Measurements from ENCODE around the gene RHBDD2. TPM values are rescaled to one million over a fixed set of nuclear protein-coding genes. Genes with fewer than 3 reads are reported as not detected.

The RHBDD2 gene
- total RNA-seq, 1 donor, result 27.5 TPM

- Histone ChIP-seq H2AFZ (ENCODE audit: low read length) (peak overlapping the region; percentile 1), H3K4me3 (ENCODE audit: insufficient read depth, low read length) (peak overlapping the region; percentile 92)
Observed at GRCh38 chr7:75916259-75916658, 37.4 kb downstream of the RHBDD2 start.

GRCh38 chr7:75916685-75917634 lies 38.1 kb downstream of the RHBDD2 start:
- TF ChIP-seq, protein P1, sequence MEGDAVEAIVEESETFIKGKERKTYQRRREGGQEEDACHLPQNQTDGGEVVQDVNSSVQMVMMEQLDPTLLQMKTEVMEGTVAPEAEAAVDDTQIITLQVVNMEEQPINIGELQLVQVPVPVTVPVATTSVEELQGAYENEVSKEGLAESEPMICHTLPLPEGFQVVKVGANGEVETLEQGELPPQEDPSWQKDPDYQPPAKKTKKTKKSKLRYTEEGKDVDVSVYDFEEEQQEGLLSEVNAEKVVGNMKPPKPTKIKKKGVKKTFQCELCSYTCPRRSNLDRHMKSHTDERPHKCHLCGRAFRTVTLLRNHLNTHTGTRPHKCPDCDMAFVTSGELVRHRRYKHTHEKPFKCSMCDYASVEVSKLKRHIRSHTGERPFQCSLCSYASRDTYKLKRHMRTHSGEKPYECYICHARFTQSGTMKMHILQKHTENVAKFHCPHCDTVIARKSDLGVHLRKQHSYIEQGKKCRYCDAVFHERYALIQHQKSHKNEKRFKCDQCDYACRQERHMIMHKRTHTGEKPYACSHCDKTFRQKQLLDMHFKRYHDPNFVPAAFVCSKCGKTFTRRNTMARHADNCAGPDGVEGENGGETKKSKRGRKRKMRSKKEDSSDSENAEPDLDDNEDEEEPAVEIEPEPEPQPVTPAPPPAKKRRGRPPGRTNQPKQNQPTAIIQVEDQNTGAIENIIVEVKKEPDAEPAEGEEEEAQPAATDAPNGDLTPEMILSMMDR (IDR thresholded peaks at IDR 0.05; ENCODE audit: extremely low read depth, low read depth, low read length), result no peak
- no peaks in the 10 kb centered on the region for H3K9me3 ChIP-seq (ENCODE audit: low read depth, low read length)
- H3K36me3 ChIP-seq (ENCODE audit: insufficient read depth, low read length), result no peaks in the 10 kb centered on the region
- H3K4me3 ChIP-seq (ENCODE audit: insufficient read depth, low read length), result no peak overlapping the region
- H2AFZ ChIP-seq (ENCODE audit: low read length), result no peak overlapping the region
- peaks cover 61% of the 10 kb centered on the region for H3K79me2 ChIP-seq (ENCODE audit: insufficient read depth, low read length)
- no peak for DNase-seq (ENCODE audit: insufficient read length, low spot score, missing footprints)
- H3K4me1 ChIP-seq (ENCODE audit: insufficient read depth, low read length), result peaks cover 9% of the 10 kb centered on the region
- H3K4me2 ChIP-seq (ENCODE audit: insufficient read depth, low read length), result no peak overlapping the region
- H3K27ac ChIP-seq (ENCODE audit: low read depth, low read length), result no peak overlapping the region
- H4K20me1 ChIP-seq (ENCODE audit: insufficient read depth, low read length), result peaks cover 25% of the 10 kb centered on the region
- H3K27me3 ChIP-seq (ENCODE audit: insufficient read depth, low read length), result no peaks in the 10 kb centered on the region

More at GRCh38 chr7:75916259-75916658, 37.4 kb downstream of the RHBDD2 start:
- no peaks in the 10 kb centered on the region for H3K27me3 ChIP-seq (ENCODE audit: insufficient read depth, low read length)
- peaks cover 56% of the 10 kb centered on the region for H3K79me2 ChIP-seq (ENCODE audit: insufficient read depth, low read length)
- H3K4me2 ChIP-seq (ENCODE audit: insufficient read depth, low read length), result peak overlapping the region; percentile 92
- TF ChIP-seq, protein P1 (IDR thresholded peaks at IDR 0.05; ENCODE audit: extremely low read depth, low read depth, low read length), result no peak
- no peaks in the 10 kb centered on the region for H3K9me3 ChIP-seq (ENCODE audit: low read depth, low read length)
- H3K36me3 ChIP-seq (ENCODE audit: insufficient read depth, low read length), result no peaks in the 10 kb centered on the region
- H3K27ac ChIP-seq (ENCODE audit: low read depth, low read length), result no peak overlapping the region
- peaks cover 9% of the 10 kb centered on the region for H3K4me1 ChIP-seq (ENCODE audit: insufficient read depth, low read length)
- peaks cover 24% of the 10 kb centered on the region for H4K20me1 ChIP-seq (ENCODE audit: insufficient read depth, low read length)
- no peak for DNase-seq (ENCODE audit: insufficient read length, low spot score, missing footprints)

- Histone ChIP-seq H3K4me2 (ENCODE audit: insufficient read depth, low read length) (no peak overlapping the region), H3K4me1 (ENCODE audit: insufficient read depth, low read length) (peaks cover 5% of the 10 kb centered on the region), H3K27ac (ENCODE audit: low read depth, low read length) (no peak overlapping the region), H3K9me3 (ENCODE audit: low read depth, low read length) (no peaks in the 10 kb centered on the region), H4K20me1 (ENCODE audit: insufficient read depth, low read length) (peaks cover 45% of the 10 kb centered on the region), H3K27me3 (ENCODE audit: insufficient read depth, low read length) (no peaks in the 10 kb centered on the region), H3K4me3 (ENCODE audit: insufficient read depth, low read length) (no peak overlapping the region), H2AFZ (ENCODE audit: low read length) (no peak overlapping the region), H3K79me2 (ENCODE audit: insufficient read depth, low read length) (peaks cover 73% of the 10 kb centered on the region), H3K36me3 (ENCODE audit: insufficient read depth, low read length) (peaks cover 3% of the 10 kb centered on the region)
- TF ChIP-seq, protein P1 (IDR thresholded peaks at IDR 0.05; ENCODE audit: extremely low read depth, low read depth, low read length), result no peak
- DNase-seq (ENCODE audit: insufficient read length, low spot score, missing footprints), result no peak
Observed at GRCh38 chr7:75920431-75921161, 41.8 kb downstream of the RHBDD2 start.

- DNase-seq (ENCODE audit: insufficient read length, low spot score, missing footprints), result no peak
- no peaks in the 10 kb centered on the region for H3K27me3 ChIP-seq (ENCODE audit: insufficient read depth, low read length)
- no peaks in the 10 kb centered on the region for H3K9me3 ChIP-seq (ENCODE audit: low read depth, low read length)
- H3K79me2 ChIP-seq (ENCODE audit: insufficient read depth, low read length), result peaks cover 71% of the 10 kb centered on the region
- peaks cover 3% of the 10 kb centered on the region for H3K36me3 ChIP-seq (ENCODE audit: insufficient read depth, low read length)
- no peak overlapping the region for H2AFZ ChIP-seq (ENCODE audit: low read length)
- H4K20me1 ChIP-seq (ENCODE audit: insufficient read depth, low read length), result peaks cover 42% of the 10 kb centered on the region
- no peak overlapping the region for H3K4me3 ChIP-seq (ENCODE audit: insufficient read depth, low read length)
- TF ChIP-seq, protein P1 (IDR thresholded peaks at IDR 0.05; ENCODE audit: extremely low read depth, low read depth, low read length), result no peak
- no peak overlapping the region for H3K4me2 ChIP-seq (ENCODE audit: insufficient read depth, low read length)
- no peaks in the 10 kb centered on the region for H3K4me1 ChIP-seq (ENCODE audit: insufficient read depth, low read length)
- H3K27ac ChIP-seq (ENCODE audit: low read depth, low read length), result no peak overlapping the region
Observed at GRCh38 chr7:75921479-75921878, 42.6 kb downstream of the RHBDD2 start.
